GM21526 (cell line): ENCODE results near the gene DGCR8.

ENCODE experiments used
- ATAC-seq: cut with Tn5 transposase; IDR thresholded peaks from one replicate; pipeline ENCODE4 v1.9.1; 2021; ENCODE audit warnings: moderate library complexity; ENCODE audit not compliant: unreplicated experiment, low FRiP score

The DGCR8 gene

DNA sequence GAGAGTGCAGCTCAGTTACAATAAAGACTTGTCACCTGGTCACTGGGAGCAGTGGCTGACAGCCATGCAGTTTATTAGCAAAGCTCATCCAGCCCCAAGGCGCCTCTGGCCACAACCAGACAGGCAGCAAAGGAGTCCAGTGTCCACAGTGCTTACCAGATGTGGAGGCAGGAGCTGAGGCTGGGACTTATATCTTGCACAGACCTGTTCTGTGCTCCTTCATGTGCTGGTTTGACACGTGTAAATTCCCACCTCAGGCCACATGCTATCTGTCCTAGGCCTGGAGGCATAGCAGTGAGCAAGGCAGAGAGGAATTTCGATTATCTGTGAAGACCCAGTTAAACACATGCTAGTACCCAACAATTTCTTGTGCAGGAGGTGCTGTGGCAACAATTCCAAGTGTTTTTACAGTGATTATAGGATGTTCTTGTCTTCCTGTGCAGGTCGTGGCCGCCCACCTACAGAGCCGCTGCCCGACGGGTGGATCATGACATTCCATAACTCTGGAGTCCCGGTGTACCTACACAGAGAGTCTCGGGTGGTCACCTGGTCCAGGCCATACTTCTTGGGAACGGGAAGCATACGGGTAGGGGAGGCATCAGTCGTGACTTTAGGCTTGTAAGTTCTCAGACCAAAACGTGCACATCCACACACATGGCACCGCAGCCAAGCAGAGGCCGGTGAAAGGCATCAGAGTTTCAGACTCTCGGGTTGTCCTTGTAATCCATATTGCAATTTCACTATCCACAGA is 9.4 kb downstream of the DGCR8 start:
- no peak for ATAC-seq

DNA sequence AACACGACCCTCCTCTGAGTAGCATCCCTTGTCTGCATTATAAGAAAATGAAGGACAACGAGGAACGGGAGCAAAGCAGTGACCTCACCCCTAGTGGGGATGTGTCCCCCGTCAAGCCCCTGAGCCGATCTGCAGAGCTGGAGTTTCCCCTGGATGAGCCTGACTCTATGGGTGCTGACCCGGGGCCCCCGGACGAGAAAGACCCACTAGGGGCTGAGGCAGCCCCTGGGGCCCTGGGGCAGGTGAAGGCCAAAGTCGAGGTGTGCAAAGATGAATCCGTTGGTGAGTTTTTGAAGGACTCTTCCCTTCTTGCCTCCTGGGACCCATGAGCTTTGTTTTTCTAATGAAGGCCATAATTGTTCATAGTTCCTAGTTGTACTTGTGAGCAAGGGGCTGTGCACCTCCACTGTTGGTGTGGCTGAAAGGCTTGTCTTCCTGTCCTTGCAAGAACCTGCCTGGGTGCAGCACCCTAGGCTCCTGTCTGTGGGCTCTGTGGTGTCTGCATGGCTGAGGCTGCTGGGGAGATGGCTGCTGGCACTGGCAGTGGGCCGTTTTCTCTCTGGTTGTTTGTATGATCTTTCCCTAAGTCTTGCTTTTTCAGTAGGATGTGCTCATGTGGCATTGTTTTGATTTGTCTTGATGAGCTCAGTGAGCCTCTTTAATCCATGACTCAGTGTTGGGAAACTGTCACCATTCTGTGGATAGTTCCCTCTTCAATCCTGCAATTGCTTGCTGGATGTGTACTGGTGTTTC is 10.1 kb downstream of the DGCR8 start:
- no peak for ATAC-seq

DNA sequence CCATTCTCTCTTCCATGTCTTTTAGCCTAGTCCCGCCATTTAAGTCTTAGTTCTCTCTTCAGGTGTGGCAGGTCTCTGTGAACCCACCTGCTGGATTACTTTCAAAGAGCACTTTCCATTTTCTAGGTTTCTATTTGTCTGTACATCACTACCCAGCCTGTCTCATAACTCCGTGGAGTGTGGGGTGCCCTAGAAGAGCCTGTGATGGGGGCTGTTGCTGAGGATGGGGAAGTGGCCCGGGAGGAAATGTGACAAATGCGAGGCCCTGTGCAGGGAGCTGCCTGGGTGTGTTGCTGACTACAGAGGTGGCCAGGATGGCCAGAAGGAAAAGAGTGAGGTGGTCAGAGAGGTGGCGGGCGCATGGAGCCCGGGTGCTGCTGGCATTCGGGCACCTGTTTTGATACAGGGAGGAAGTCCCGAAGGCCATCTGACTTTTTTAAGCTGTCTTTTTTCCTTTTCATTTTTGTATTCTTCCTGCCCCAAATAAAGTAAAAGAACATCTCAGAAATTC is 10.7 kb downstream of the DGCR8 start:
- no peak for ATAC-seq

DNA sequence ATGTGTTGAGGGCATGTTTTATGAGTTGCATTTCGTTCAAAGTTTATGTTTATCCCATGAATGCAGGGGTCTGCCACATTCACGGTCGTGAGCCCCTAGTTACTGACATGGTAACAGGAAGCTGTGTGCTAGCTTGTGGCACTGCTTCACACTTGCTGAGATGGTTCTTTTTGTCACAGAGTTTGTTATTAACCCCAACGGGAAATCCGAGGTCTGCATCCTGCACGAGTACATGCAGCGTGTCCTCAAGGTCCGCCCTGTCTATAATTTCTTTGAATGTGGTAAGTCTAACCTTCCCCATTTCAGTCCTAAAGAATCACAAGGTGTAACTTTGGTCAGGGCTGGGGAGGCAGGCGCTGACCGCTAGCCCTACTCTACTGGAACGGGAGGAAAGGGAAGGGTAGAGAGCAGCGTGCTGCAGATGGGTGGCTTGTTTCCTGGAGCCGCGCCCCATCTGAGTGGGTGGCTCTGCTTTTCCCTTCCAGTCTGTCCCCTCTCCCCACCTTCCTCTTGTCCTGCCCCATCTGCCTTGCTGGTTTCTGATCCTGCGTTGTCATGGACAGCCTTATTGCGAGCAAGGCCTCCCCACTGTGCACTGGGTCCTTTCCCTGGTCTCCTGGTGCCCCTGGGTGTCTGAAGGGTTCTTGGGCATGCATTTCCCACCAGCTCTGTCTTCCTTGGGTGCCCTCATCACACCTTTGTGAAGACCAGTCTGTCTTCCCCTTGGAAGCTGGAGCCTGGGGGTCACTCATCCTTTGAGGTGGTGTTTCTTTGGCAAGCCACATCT is 11.8 kb downstream of the DGCR8 start:
- no peak for ATAC-seq

DNA sequence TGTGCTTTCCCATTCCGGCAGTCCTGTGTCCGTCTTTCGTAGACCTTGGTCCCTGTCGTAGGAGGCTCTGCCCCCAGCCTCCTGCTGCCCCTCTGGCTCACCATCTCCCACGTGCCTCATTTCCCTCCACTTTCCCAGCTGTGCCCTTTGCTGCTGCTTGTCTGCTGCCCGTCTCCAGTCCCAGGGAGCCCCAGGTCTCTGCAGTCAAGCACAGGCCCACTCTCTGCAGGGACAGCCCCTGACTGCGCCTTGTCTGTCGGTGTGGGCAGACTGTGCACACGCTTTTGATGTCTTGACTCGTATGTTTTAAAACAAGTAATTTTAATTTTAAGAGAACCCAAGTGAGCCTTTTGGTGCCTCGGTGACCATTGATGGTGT is 12.4 kb downstream of the DGCR8 start:
- no peak for ATAC-seq

DNA sequence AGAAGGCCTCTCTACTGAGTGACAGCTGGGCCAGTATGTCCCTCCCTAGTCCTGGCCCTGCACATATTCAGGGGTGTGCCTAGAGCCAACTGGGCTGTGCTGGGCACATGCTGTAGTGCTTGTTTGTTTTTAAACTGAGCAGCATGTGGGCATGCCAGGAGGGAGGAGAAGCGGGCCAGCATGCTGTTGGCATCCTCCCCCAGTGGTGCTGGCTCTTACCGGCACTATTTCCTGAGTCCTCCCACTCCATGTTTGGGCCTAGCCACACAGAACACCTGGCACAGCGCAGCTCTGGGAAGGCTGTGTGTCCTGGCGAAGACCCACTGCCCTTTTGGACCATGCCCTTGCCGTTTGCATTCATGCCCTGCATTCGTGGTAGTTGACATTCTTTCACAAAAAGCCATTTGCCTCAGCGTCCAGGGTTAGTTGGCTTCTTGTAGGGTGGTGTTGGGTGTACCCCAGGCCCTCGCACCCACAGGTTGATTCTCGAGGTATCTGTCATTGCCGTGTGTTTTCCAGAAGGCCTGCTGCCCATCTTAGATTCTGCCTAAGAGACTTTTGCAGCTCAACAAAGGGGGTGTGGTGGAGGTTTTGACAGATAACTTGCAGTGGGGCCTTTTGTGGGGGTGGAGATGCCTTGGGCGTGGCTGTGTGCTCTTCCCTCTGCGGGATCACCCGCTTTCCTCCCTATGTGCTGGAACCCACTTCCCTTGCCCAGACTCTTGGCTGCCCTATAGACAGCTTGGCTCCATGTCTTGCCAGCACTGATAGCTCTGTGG is 13.6 kb downstream of the DGCR8 start:
- no peak for ATAC-seq

DNA sequence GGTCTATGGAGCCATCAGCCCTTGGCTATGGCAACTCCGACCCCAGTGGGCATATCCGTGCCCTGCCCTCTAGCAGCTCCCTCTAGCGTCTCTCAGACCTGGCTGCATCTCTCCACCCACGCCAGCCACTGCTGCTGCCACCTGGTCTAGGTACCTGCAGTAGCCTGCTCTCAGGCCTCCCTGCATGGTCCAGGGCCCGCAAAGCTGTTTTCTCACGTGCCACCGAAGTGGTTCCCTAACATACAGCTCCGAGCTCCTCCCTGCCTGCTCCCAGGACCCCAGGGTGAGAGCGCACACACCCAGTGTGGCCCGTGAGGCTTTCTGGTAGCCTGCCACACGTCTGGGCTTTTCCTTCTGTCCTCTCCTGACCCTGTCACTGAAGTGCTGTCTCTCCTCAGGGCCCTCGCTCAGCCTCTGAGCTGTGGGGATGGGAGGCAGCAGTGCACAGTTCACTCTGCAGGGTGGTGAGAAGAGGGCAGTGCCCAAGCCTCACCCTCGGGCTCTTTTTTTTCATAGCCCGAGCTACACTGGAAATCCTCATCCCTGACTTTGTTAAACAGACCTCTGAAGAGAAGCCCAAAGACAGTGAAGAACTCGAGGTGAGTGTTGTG is 14.3 kb downstream of the DGCR8 start:
- ATAC-seq, result no peak

DNA sequence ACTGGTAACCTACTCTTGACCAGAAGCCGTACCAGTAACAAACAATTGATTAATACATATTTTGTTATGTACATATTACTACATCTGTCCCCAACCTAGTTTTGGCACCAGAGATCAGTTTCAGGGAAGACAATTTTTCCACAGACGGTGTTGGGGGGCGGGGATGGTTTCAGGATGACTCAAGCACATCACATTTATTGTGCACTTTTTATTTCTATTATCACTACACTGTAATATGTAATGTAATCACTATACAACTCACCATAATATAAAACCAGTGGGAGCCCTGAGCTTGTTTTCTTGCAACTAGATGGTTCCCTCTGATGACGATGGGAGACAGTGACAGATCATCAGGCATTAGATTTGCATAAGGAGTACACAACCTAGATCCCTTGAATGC is 15.5 kb downstream of the DGCR8 start:
- ATAC-seq, result no peak

DNA sequence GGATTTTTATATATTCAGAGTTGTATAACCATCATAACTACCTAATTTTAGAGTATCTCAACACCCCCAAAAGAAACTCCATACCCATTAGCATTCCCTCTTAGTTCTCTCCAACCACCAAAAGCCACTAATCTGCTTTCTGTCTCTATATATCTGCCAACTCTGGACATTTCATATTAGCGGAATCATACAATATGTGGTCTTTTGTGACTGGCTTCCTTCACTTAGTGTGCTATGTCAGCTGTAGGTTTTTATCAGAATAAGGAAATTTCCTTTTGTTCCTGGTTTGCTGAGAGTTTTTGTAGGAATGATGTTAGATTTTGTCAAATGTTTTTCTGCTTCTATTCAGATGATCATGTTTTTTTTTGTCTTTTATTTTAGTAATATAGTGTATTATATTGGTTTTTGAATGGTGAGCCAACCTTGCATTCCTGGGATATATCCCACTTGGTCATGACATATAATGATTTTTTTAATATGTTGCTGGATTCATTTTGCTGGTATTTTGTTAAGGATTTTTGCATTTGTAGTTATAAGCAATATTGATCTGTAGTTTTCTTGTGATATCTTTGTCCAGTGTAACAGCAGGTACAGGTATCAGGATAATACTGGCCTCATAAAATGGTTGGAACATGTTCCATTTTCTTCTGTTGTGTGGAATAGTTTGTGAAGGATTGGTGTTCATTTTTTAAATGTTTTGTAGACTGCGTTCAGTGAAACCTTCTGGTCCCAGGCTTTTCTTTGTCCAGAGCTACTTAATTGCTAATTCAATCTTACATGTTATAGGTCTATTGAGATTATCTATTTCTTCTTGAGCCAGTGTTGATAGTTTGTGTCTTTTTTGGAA is 16.8 kb downstream of the DGCR8 start:
- ATAC-seq, result no peak

DNA sequence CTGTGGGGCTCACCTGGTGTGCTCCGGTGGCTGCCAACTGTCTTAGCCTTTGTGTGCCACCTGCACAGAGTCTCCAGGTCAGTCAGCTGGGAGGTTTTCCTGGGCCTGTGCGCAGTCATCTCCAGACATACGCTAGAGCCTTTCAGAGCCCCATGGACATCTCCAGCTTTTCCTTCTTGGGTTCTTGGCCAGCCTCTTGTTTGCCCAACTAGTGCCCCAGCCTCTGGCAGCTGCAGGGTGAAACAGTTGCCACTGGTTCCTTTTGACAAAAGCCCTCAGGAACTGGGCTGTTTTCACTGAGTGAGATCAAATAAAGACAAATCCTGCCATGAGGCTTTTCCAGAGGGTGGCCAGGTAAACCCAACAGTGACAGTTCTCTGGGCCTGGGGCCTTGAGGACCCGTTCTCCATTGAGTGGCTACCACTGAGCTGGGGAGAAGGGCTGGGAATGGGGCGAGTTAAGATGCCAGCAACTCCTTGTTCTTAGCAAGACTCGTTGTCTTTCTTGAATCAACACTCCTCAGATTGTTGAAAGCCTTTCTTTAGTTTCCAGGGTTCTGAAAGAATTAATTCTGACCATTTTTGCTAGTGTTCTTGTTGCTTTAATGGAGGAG is 19.2 kb downstream of the DGCR8 start:
- no peak for ATAC-seq

DNA sequence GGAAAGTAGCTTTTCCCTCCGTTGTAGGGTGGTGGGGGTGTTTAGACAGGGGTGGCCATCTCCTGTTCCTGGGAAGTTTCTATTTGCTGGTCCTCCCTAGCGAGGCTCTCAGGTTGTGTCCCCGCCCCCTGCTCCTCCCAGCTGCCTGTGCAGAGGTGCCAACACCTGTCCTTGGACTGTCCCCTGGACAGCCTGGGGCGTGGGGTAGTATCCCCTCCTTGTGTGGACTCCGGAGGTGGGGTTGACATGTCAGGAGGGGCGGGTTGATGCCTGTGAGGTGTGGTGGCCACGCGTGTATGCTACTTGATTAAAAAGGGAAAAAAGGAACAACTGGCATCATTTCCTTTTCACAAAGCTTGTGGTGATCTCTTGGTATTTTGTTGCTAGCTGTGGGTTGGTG is 21.6 kb downstream of the DGCR8 start:
- ATAC-seq, result no peak

DNA sequence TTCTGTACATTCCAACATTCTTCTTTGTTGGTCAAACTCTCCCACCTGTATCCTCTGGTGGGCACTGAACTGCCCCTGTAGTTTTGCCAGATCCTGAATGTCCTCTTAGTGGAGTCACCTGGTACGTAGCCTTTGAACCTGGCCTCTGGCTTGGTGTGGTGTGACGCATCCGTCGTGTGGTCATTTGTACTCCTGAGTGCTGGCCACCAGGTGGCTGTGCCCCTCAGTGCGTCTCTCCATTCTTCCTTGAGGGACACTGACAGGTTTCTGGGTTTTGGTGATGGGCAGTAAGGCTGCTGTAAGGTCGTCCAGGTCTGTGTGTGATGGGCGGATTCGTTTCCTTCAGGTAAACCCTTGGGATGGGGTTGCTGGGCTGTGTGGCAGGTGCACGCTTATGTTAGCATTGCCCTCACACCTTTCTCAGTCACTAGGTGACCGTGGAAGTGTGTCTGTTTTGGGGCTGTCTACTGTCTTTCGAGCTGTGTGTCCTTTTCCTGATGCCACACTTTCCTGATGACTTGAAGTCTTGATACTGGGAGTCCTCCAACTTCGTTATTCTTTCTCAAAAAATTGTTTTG is 22.3 kb downstream of the DGCR8 start:
- no peak for ATAC-seq

DNA sequence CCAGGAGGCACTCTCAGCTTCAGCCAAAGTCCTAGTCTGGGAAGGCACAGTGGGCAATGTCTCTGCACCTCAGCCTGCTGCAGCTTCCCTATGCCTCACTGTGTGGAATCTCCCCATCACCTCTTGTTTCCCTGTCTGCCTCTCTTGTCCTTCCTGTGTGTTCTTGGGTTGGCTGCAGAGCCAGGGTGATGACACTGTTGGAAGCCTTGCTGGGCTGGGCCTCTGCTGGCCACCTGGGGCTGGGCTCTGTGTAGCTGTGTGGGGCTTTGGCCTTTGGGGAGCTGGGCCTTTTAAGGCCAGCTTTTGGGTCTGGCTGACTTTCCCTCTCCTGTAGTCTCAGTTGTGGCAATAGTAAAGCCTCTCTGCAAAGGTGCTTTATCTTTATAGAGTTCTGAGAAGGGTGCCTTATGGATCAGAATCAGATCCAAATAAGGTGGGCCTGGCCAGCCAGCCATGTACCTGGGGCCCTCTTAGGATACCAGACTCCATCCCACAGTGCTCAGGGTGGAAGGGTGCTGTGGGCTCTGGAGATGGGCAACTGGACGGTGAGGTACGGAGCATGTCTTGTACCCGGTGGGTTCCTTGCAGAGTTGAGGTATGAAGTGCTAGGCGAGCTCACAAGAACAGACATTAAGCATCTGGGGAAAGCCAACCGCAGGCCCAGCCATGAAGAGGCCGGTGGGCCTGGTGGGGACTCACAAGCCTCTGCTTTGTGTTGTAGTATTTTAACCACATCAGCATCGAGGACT is 25.6 kb downstream of the DGCR8 start:
- no peak for ATAC-seq

DNA sequence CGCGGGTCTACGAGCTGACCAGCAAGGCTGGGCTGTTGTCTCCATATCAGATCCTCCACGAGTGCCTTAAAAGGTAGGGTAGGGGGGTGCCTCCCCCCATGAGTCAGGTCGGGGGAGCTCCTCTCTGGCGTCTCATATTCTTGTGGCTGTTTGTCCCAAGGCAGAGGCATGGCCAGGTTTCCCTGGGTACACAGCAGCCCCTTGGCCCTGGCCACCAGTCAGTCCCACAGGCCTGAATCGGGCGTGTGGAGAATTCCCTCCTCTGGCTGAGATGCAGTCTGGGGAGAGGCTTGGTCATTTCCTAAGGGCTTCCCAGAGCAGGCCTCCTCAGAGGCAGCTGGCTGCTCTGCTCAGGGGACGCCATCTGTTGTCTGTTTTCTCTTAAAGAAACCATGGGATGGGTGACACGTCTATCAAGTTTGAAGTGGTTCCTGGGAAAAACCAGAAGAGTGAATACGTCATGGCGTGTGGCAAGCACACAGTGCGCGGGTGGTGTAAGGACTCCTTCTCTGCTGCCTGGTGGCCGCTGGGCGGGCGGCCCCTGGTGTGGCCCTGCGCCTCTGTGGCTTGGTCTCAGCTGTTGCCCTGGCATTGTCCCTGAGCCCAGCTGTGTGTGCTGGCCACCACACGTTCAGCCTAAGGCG is 26.3 kb downstream of the DGCR8 start:
- ATAC-seq, result no peak

DNA sequence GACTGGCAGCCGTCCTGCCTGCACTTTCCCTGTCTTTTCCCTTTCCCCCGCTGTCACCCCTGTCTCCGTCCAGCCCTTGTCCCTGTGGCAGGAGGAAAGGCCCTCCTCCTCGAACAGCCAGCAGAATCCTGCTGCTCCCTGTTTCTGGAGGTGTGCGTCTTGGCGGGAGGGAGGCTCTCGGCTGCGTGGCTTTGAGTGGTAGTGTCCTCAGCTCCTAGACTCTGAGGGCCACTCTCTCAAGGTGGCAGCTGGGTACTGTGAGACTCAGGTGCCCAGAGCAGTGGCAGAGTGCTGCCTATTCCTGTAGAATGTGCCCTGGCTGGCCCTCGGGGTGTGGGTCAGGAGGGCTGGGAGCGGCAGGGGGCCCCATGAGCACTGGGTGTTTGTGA is 26.8 kb downstream of the DGCR8 start:
- ATAC-seq, result no peak

DNA sequence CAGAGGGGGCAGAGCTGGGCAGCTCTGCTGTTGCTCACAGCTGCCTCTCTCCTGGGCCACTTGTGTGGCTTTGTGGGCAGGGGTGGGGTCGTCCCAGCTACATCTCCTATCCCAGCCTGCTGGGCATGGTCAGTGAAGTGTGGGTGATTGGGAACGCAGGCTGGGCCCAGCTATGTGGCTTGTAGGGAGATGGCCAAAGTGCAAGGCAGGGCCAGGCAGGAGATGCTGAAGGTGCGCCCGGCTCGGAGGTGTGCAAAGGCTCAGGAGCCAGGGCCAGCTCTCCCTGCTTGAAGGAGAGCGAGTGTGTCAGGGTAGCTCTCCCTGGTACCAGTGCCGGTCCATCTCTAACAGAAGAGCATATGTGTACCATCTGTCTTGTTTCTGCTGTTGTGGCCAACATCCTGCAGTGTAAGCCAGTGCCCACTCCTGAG is 27.4 kb downstream of the DGCR8 start:
- no peak for ATAC-seq
